ENCODE results near the gene DISC1.
A peak's percentile ranks its signal among the peaks of the same experiment; 100 is the strongest.
"Not testable (repeated sequence)": the region's sequence is repeated elsewhere in the genome, so short reads cannot be mapped to it uniquely, and the experiment has no call there.

The DISC1 gene

GRCh38 chr1:231699784-231700183, 73.2 kb downstream of the DISC1 start:
- no peak for DNase-seq (ENCODE audit: low read depth)

GRCh38 chr1:231701306-231701705, 74.7 kb downstream of the DISC1 start:
- no peak for DNase-seq (ENCODE audit: low read depth)

DNA sequence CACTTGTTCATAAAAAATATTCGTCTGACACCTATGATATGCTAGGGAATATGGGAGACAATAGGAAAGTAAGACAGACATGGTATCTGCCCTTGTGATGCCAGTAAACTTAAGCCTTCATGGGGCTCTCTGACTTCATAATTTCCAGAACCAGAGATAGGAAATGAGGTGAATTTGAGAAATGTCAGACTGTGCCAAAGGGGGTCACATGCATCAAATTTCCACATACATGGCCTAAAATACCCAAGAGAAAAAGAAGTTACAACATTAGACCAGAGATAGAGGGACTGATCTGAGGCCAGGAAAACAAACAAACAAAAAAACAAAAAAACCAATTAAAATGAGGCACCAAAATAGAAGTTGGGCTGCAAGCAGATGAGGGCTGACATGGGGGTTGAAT, 75.7 kb downstream of the DISC1 start:
- DNase-seq (ENCODE audit: low read depth) = no peak

- no peak for DNase-seq (ENCODE audit: low read depth)
These were observed 76.2 kb downstream of the DISC1 start for GRCh38 chr1:231702804-231703203.

DNA sequence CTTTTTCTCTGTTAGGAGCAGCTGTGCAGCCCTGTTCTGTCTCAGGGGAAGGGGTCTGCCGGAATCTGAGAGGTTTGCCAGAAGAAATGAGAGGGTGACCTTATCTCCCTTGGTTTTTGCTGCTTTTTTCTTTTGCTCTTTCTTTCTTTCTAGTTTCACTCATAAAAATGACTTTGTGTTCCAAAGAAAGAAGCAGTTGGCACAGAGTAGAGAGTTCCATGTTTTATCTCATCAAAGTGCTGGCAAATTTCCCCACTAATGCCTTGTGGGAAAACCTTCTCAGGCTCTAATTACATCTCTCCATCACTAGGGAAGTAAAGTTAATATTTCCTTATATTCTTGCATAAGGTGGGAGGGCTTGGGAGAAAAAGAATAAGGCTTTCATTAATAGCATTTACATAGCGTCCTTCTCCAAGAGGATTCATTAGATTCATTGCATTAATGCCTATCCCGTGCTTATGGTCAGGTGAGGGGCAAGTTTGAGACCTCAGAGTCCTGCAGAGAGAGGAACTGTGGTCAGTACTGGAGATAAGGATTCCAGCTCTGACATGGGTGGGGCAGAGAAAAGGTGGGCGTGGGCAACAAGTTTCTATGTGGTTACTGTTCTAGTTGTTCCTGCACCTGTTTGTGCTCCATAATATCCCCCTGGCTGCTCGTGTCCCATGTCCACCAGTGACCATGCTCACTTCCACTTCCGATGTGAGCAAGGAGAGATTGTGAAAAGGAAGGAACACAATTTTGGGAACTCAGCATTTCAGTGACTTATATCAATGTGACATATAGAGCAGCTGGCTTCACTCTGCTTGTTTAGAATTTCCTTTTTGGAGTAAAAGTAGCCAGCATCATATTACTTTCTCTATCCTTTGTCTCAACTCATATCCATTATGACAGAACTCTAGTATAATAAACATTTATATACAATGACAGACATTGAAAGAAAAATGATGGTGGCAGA, 79.5 kb downstream of the DISC1 start:
- no peak for DNase-seq (ENCODE audit: low read depth)

- no peak for DNase-seq (ENCODE audit: low read depth)
These were observed 80.3 kb downstream of the DISC1 start for GRCh38 chr1:231706934-231707333.

GRCh38 chr1:231707407-231707806, 80.8 kb downstream of the DISC1 start:
- no peak for DNase-seq (ENCODE audit: low read depth)

GRCh38 chr1:231708394-231708793, 81.8 kb downstream of the DISC1 start:
- DNase-seq (ENCODE audit: low read depth) = no peak

- no peak for DNase-seq (ENCODE audit: low read depth)
These were observed 87.8 kb downstream of the DISC1 start for GRCh38 chr1:231714440-231714839.

DNA sequence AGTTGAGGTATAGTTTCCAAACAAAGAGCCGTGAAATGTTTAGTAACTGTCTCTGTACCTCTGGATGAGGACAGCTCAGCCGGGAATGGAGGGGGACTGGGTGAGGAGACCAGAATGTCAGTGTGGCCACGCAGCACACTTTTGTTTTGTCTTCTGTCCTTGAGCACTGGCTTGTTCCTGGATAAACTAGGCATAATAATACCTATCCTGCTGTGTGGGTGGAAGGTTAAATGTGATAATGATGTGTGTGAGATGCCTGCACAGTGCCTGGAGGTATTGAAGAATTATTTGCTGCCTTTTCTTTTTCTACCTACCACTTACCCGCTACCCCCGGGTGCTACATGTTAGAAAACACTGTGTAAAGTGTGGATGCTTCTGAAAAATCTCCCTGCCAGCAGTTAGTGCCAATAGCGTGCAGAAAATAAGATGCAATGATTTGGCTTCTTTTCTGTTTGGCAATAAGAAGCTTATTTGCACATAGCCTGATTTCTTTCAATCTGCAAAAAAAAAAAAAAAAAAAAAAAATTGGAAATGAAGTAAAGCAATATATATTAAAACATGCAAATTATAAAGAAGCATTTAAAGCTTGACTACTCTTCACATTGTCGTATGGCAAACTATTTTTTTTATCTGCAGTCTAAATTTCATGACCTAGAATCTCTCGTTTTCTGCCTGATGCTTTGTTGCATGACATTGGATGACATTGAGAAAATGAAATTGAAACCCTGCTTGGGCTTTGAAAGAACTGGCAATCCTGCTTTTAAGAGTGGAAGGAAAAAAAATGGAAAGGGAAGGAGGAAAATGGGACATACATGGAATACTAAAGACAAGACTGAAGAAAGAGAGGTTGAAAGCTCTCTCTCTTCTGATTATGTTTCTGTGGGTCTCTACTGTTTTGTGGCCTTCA, 89.5 kb downstream of the DISC1 start:
- no peak for DNase-seq (ENCODE audit: low read depth)

DNA sequence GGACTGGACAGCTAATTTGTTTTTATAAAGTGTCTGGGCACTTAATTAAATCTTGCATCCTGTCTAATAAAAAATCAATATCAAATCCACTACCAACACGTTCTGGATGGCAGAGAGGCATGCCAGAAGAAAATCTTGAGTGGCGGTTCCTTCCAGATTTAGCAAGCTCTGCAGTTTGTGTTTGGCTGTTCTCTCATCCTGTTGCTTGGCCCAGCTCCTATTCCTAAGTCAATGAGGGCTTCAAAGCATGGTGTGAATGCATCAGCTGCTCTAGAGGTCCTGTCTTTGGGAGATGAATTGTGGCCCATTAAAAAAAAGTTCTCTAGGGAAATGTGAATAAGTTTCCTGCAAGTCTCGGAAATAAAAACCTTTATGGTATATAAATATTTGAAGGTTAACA, 90.3 kb downstream of the DISC1 start:
- DNase-seq (ENCODE audit: low read depth) = no peak

DNA sequence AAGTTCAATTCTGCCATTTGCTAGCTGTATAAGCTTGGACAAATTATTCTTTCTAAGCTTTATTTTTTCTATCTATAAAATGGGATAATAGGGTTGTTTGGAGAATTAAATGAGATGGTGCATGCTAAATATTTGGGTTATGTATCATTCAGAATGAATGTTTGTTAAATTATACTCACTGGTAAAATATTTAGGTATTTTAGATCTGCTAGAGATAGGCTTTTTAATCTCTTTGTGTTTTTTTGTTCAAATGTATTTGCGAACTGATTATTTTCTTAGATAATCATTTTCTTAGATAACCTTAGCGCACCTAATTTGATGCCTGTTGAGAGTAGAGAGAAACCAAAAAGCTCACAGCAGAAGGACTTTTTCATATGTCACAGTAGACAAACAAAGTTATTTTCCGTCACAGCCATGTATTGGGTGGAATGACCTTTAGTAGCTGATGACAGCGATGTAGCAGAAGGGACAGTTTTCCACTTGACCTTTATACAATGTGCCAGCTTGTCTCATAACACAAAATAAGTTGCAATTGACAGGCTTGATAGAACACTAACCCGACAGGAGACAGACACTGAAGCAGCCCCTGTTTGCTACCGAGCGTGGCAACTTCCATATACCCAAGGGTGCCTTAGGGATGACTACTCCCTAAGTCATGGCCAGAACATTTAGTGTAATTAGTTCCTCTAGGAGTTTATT, 93.0 kb downstream of the DISC1 start:
- no peak for DNase-seq (ENCODE audit: low read depth)

DNA sequence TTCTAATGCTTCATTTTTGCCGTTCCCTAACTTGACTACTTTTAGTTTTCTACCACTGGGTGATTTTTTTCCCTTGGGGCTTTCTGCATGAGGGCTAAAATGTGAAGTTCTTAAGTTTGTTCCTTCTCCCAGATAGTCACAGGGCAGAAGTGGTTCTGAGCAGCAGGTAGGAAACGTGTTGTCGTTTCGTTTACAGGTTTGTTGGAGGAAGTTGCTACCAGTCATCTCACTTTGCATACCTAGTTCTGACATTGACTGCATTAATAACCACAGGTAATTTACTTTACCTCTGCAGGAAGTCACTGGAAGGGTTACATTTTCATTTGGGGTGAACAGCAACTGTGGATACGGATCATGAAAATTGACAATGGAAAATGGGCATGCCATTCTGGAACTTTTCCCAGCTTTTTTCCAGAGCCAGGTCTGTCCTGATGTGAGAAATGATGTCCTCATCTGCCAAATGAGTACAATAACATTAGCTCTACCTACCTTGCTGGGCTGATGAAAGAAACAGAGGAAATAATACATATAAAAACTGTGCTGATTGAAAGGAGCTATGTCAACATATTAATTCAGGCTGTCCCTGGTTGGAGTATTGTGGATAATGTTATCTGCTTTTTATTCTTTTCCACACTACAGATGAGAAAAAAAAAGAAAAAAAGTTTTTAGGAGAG, 94.2 kb downstream of the DISC1 start:
- no peak for DNase-seq (ENCODE audit: low read depth)

- no peak for DNase-seq (ENCODE audit: low read depth)
These were observed 94.8 kb downstream of the DISC1 start for GRCh38 chr1:231721436-231721835.

DNA sequence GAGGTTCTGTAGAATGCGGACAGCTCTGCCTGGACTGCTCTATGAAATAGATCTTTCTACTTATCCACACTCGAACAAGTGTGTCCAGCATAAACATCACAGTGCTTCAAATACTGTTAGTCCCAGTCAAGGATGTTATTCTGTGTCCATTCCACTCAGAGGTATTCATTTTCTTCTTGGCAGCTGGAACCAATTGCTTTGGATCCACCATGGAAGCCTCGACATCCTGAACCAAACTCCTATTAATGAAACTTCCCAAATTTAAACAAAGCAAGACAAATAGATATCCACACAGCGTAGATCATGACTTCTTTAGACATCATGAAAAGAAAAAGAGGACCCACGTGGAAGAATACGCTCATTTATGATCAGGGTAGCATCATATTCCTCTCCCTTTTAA, 95.8 kb downstream of the DISC1 start:
- DNase-seq (ENCODE audit: low read depth) = no peak

GRCh38 chr1:231723146-231723545, 96.6 kb downstream of the DISC1 start:
- DNase-seq (ENCODE audit: low read depth) = no peak

DNA sequence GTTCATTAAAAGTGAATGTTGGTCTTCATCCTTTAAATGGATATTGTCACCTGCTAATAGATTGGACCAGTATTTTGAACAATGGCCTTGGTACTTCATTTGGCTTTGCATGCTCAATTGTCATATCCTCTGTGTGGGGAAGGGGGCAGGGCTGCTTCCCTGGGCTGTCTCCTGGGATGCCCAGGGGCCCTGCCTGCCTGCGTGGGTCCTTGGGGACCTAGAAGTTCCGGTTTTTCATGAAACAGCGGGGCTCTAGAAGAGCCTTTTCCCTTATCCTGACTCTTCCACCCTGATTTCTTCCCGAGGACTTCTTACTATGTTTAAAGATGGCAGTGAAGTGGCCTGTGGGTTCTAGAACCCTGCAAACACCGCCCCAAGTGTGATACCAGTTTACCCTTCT, 97.5 kb downstream of the DISC1 start:
- no peak for DNase-seq (ENCODE audit: low read depth)

GRCh38 chr1:231724876-231725647, 98.5 kb downstream of the DISC1 start:
- DNase-seq (ENCODE audit: low read depth) = peak; percentile 37

DNA sequence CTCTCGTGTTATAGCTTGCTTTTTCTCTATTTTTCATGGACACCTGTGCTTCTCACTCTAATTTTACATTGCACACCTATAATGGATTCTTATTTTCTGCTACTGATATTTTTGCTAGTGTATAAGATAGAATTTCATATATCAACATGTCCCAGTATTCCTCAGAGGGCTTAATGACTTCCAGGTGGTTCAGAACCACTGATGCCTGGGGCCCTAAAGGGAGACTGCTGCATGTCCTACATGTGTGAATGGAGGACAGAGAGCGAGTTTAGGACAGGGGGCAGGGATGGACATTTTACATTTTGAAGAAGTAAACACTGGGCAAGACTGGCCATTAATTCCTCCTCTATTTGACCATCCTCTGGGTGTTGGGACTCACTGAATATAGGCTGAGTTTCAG, 100.6 kb downstream of the DISC1 start:
- DNase-seq (ENCODE audit: low read depth) = no peak

DNA sequence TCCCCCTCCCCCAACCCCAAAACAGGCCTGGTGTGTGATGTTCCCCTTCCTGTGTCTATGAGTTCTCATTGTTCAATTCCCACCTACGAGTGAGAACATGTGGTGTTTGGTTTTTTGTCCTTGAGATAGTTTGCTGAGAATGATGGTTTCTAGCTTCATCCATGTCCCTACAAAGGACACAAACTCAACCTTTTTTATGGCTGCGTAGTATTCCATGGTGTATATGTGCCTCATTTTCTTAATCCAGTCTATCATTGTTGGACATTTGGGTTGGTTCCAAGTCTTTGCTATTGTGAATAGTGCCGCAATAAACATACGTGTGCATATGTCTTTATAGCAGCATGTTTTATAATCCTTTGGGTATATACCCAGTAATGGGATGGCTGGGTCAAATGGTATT, 102.4 kb downstream of the DISC1 start:
- not testable (repeated sequence) for DNase-seq (ENCODE audit: low read depth)

DNA sequence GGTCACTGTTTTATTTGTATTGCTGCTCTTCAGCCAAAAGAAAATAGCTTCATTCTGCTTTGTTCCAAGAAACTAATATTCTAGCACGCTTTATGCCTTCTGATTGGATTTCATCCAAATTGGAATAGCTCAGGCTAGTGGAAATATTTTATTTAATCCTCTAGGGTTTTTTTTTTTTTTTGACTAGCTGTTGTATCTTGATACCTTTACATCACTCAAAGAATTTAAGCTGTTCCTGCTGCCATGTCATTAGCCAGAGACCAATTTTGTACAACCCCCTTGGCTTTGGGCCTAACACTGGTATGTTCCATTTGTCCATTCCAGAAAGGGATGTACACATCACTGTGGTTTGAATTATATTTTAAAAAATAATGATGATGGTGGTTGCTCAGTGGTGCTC, 103.0 kb downstream of the DISC1 start:
- DNase-seq (ENCODE audit: low read depth) = peak; percentile 22
